HTR-8/SVneo (cell line): ENCODE data around the gene SLC12A2.

Experiments used
- DNase-seq: peaks from one replicate; pipeline ENCODE4 v3.0.0; 2011; ENCODE audit warnings: low spot score, mixed read lengths; ENCODE audit not compliant: insufficient read length
- FAIRE-seq: peaks from 2 replicates; lab custom pipeline; 2011; peaks lifted over from hg19 to GRCh38; lab: Jason Lieb, UNC

SLC12A2 gene

DNA sequence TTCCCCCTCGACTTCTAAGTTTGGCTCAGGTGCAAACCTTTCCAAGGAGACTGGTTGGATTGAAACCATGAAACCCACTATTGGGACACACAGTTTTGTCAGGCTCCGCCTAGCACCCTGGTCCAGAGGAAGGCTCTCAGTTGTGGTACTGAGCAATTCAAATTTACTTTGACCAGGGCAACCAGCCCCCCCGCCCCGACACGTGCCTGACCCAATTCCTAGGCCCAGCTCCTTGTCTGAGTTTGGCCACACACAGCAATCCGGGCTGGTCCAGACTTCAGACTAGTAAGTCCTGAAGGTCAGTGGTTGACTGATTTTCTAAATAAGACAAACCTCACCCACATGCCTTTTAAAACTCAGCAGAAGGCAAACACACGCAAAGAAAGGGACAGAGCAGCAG, 132.7 kb downstream of the SLC12A2 start:
- FAIRE-seq (no peak), DNase-seq (no peak)

DNA sequence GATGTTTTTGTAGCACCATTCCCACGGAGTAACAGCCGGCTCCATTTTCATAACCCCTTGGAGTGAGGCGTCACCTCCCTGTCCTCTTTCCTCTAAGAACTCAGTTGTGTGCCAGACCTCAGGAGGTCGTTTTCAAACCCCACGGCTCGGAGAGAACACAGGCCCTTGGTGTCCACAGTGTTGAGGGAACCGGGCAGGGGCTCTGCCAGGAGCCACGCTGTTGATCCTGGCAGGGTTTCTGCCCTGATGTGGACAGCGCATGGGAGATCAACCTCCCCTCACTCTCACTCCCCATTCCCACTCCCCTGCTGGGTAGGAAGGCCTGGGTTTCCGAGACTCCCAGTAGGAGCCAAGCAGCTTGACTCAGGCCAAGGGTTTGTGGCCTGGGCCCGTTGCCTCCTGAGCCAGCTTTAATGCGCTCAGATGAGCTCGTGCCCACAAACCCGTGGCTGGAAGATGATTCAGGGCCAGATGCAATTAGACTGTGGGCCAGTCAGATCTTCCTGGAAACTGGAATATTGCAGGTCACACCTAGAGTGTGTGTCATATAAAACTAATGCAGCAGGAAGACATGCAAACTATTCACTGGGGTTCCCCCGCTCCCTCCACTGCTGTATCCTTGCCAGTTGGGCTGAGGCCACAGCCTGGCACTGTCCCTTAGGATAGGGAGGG, 133.4 kb downstream of the SLC12A2 start:
- DNase-seq, result no peak
- FAIRE-seq, result no peak

DNA sequence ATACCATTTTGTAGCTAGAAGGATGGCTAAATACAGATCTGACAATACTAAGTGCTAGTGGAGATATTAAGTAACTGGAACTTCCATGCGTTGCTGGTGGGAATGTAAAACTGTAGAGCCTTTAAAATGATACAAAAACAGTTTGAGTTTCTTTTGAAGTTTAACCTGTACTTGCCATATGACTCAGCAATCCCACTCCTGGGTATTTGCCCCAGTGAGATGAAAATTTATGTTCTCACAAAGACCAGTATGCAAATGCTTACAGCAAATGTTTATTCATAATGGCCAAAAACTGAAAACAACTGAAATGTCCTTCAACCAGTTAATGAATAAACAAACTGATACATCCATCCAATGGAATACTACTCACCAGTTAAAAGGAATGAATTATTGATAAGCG, 137.3 kb downstream of the SLC12A2 start:
- DNase-seq (no peak), FAIRE-seq (no peak)

GRCh38 chr5:128224336-128224735, 140.8 kb downstream of the SLC12A2 start:
- DNase-seq (no peak), FAIRE-seq (no peak)

DNA sequence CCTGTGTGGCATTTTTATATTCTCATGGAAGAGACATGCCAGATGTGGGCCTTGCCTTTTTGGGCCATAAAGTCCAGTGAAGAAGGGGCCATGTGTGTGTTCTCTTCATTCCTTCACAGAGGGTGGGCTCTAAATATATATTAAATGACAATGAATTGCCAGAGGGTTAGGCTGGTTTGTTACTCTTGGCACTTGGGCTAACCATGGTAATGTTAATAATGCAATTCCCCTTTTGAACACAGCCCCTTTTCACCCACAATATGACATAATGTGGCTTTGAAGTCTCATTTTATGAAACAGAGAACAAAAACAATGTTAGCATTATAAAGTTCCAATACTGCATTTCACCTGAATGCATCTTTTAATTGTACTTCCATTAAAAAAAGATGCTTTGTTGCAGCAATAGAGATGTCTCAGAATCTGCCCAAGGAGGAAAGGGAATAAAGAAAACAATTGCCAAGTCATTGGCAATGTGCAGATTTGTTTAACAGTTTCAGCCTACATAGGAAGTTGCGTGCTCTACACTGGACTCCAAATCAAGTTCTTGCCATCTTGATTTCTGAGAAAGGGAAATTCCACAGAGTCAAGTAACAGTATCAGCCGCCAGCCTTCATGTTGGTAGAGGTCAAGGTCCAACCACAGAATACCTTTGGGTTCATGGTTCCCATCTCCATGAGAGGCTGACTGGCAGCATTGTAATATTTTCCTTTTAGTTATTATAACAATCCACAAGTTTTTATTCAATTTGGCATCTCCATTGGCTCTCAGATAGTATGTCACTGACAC, 141.9 kb downstream of the SLC12A2 start:
- peak; percentile 13 for FAIRE-seq
- no peak for DNase-seq

GRCh38 chr5:128228008-128228407, 144.4 kb downstream of the SLC12A2 start:
- FAIRE-seq, result peak; percentile 16
- DNase-seq, result peak; percentile 10

GRCh38 chr5:128228521-128228920, 145.0 kb downstream of the SLC12A2 start:
- DNase-seq, result no peak
- FAIRE-seq, result no peak

GRCh38 chr5:128234928-128235641, 151.5 kb downstream of the SLC12A2 start:
- FAIRE-seq (no peak), DNase-seq (no peak)

GRCh38 chr5:128236334-128236733, 152.8 kb downstream of the SLC12A2 start:
- no peak for DNase-seq
- peak; percentile 20 for FAIRE-seq

DNA sequence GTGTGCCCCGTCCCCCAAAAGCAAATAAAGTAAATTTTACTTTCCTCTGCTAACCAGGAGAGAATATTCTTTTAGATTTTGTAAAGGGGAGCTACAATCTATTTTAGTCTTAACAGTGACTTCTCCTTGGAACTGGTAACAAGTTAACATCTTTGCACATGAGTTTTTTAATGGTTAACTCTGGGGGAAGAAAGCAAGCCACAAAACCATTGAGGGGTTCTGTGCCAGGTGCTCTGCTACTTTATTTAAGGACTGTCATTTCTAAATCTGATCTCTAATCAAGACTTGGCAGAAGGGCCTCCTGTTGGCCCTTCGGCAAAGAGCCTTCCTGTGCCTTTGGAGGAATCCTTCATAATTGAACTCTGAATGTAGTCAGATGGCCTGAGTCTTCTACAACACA, 153.4 kb downstream of the SLC12A2 start:
- FAIRE-seq (no peak), DNase-seq (no peak)

DNA sequence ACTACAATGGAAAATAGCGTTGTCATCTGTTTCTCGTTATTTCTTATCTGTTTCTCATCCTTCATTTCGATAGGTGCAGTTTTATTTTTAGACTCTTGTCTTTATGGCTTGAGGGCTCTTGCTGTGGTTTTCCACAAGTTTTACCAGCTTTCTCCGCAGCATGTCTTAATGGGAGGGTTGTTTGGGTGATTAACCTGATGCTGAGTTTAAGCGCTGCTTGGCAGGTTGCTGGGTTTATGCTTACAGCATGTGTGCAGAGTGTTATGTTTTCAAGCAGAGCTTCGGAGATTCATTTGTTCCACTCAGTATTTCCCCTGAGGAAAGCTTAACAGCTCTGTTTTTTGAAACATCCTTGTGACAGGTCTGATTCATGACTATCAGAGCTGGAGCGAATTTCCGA, 154.0 kb downstream of the SLC12A2 start:
- FAIRE-seq (no peak), DNase-seq (no peak)
